PFSK-1 (cell line): Measurements from ENCODE around the gene EIF4E2.

Source experiments
- FOXP2 ChIP-seq: optimal IDR thresholded peaks from 2 replicates; pipeline ENCODE3; 2011; ENCODE audit warnings: borderline replicate concordance, control low read depth, inconsistent platforms; ENCODE audit not compliant: insufficient read depth; ENCODE audit errors: extremely low read length, extremely low read depth
- POLR2AphosphoS5 ChIP-seq: IDR thresholded peaks from 2 replicates; pipeline ENCODE4 v1.6.1; 2012; ENCODE audit warnings: low read depth, mild to moderate bottlenecking, control low read depth, low read length, moderate library complexity
- SIN3A ChIP-seq: IDR thresholded peaks from 2 replicates; pipeline ENCODE4 v1.6.1; 2012; ENCODE audit warnings: mild to moderate bottlenecking, low read length, moderate library complexity, borderline replicate concordance; ENCODE audit not compliant: insufficient read depth
- TAF1 ChIP-seq: IDR thresholded peaks from 2 replicates; pipeline ENCODE4 v1.6.1; 2012; ENCODE audit warnings: low read length, control low read depth, borderline replicate concordance; ENCODE audit not compliant: insufficient read depth
- TF ChIP-seq, protein P1 (sequence below), 2 experiments: IDR thresholded peaks; 2 replicates each; pipeline versions ENCODE4 v1.6.1 to v1.8.0; 2011 to 2012; ENCODE audit warnings: low read depth in 2 of 2, low read length in 2 of 2, control low read depth in 1 of 2, inconsistent platforms in 1 of 2, mild to moderate bottlenecking in 1 of 2, moderate library complexity in 1 of 2; ENCODE audit not compliant: insufficient read depth in 1 of 2

EIF4E2 gene

DNA sequence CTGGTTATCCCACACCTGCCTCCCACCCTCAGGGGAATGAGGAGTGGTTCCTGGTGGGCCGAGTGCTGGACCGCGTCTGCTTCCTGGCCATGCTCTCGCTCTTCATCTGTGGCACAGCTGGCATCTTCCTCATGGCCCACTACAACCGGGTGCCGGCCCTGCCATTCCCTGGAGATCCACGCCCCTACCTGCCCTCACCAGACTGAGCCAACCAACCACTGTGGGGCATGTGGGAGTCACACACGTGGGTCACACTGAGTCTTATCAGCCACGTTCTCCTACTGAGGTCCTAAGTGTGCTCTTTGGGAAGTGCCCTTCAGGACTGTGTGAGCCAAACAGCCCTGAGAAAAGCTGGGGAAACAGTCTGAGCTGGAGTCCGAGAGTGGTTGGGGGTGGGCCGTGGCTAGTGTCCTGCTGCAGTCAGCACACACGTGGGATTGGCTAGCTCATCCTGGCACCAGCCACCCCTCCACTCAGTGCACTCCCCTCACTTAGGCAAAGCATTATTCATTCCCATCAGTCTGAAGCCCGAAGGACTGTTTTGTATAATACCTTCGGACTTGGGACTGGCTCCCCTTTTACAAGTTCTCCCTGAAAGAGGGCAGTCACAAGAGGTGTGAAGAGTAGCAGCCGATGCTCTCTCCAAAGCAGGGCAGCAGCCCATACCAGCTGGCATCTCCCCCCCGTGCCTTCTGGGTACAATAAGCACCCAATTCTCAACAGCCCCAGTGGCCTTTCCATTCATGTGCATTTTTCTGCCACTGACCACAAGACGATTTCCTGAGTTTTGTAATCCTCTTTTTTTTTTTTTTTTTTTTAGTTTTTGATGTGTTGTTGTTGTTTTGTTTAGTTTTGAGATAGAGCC is 4.7 kb upstream of the EIF4E2 start:
- no peak for TF ChIP-seq SIN3A
- TF ChIP-seq POLR2AphosphoS5 = no peak
- no peak for TF ChIP-seq TAF1
- no peak for TF ChIP-seq FOXP2
- TF ChIP-seq, protein P1, sequence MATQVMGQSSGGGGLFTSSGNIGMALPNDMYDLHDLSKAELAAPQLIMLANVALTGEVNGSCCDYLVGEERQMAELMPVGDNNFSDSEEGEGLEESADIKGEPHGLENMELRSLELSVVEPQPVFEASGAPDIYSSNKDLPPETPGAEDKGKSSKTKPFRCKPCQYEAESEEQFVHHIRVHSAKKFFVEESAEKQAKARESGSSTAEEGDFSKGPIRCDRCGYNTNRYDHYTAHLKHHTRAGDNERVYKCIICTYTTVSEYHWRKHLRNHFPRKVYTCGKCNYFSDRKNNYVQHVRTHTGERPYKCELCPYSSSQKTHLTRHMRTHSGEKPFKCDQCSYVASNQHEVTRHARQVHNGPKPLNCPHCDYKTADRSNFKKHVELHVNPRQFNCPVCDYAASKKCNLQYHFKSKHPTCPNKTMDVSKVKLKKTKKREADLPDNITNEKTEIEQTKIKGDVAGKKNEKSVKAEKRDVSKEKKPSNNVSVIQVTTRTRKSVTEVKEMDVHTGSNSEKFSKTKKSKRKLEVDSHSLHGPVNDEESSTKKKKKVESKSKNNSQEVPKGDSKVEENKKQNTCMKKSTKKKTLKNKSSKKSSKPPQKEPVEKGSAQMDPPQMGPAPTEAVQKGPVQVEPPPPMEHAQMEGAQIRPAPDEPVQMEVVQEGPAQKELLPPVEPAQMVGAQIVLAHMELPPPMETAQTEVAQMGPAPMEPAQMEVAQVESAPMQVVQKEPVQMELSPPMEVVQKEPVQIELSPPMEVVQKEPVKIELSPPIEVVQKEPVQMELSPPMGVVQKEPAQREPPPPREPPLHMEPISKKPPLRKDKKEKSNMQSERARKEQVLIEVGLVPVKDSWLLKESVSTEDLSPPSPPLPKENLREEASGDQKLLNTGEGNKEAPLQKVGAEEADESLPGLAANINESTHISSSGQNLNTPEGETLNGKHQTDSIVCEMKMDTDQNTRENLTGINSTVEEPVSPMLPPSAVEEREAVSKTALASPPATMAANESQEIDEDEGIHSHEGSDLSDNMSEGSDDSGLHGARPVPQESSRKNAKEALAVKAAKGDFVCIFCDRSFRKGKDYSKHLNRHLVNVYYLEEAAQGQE (IDR thresholded peaks at IDR 0.05; ENCODE audit: insufficient read depth in 1 of 2, low read depth in 2 of 2, low read length in 2 of 2) = no peak

DNA sequence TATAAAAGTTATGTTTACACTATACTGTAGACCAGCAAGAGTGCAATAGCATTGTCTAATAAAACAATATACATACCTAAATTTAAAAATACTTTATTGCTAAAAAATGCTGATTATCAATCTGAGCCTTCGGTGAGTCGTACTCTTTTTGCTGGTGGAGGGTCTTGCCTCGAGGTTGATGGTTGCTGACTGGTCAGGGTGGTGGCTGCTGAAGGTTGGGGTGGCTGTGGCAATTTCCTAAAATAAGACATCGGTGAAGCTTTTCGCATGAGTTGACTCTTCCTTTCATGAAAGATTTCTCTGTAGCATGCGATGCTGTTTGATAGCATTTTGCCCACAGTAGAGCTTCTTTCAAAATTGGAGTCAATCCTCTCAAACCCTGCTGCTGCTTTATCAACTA is 2.5 kb upstream of the EIF4E2 start:
- TF ChIP-seq TAF1 (no peak), FOXP2 (no peak), POLR2AphosphoS5 (no peak)
- TF ChIP-seq, protein P1 (IDR thresholded peaks at IDR 0.05; ENCODE audit: insufficient read depth in 1 of 2, low read depth in 2 of 2, low read length in 2 of 2) = no peak

DNA sequence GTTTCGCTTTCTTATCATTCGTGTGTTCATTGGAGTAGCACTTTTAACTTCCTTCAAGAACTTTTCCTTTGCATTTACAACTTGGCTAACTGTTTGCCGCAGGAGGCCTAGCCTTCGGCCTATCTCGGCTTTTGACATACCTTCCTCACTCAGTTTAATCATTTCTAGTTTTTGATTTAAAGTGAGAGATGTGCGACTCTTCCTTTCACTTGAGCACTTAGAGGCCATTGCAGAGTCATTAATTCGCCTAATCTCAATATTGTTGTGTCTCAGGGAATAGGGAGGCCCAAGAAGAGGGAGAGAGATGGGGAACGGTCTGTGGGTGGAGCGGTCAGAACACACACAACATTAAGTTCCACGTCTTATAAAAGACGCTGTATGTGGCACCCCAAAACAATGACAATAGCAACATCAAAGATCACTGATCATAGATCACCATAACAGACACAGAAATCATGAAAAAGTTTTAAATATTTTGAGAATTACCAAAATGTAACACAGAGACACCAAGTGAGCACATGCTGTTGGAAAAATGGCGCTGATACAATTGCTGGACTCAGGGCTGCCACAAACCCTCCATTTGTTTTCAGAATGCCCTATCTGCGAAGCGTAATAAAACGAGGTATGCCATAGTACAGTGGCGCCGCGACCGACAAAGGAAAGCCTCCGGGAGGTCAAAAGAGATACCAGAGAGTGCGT is 685 bp upstream of the EIF4E2 start:
- TF ChIP-seq FOXP2 = no peak
- TF ChIP-seq, protein P1 (IDR thresholded peaks at IDR 0.05; ENCODE audit: insufficient read depth in 1 of 2, low read depth in 2 of 2, low read length in 2 of 2) = no peak

DNA sequence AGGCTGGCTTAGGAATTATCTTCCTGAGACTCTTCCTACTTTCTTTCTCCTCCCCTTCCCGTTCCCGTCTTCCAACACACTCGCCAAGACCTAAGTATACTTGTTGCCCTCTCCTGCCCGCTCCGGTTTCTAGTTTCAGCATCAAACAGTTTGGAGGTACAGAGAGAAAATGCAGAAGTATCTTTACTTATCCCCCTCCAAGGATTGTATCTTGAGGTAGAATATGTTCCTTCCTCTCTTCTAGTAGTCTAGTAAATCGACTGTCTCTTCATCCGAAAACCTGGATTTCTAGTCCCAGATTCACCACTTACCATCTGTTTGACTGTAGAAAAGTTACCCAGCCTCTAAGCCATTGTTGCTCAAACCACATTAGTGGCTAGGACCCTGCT is 755 bp downstream of the EIF4E2 start:
- TF ChIP-seq, protein P1 (IDR thresholded peaks at IDR 0.05; ENCODE audit: insufficient read depth in 1 of 2, low read depth in 2 of 2, low read length in 2 of 2) = no peak
- no peak for TF ChIP-seq TAF1
- no peak for TF ChIP-seq SIN3A
- TF ChIP-seq POLR2AphosphoS5 = no peak
- no peak for TF ChIP-seq FOXP2
